ENCODE measurements around the gene ACP1.

DNA sequence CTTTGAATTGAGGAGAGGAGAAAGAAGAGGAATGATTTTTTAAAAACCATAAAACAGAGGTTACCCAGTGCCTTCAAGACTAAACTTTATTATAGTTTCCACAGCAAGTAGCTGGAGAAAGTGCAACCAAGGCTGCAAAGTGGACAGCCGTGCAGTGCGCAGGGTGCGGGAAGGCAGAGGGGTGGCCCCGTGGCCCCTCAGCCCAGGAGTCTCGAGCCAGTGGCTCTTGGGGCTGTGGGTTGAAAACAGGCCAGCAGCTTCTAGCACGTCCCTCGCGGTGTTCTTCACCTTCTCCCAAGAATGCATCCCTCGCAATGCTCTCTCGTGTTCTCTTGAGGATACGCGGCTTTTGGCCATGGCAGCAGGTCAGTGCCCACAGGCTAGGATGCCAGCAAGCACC lies 51.6 kb downstream of the ACP1 start:
- no peak for TF ChIP-seq POLR2AphosphoS5 (IDR thresholded peaks at IDR 0.05; ENCODE audit: low read depth)
- TF ChIP-seq, protein P1, sequence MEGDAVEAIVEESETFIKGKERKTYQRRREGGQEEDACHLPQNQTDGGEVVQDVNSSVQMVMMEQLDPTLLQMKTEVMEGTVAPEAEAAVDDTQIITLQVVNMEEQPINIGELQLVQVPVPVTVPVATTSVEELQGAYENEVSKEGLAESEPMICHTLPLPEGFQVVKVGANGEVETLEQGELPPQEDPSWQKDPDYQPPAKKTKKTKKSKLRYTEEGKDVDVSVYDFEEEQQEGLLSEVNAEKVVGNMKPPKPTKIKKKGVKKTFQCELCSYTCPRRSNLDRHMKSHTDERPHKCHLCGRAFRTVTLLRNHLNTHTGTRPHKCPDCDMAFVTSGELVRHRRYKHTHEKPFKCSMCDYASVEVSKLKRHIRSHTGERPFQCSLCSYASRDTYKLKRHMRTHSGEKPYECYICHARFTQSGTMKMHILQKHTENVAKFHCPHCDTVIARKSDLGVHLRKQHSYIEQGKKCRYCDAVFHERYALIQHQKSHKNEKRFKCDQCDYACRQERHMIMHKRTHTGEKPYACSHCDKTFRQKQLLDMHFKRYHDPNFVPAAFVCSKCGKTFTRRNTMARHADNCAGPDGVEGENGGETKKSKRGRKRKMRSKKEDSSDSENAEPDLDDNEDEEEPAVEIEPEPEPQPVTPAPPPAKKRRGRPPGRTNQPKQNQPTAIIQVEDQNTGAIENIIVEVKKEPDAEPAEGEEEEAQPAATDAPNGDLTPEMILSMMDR (conservative IDR thresholded peaks at IDR 0.05; ENCODE audit: low read depth in 2 of 2) = no peak
- TF ChIP-seq EZH2 (IDR thresholded peaks at IDR 0.05; ENCODE audit: low read depth, unreplicated experiment) = no peak
- TF ChIP-seq, protein P2, sequence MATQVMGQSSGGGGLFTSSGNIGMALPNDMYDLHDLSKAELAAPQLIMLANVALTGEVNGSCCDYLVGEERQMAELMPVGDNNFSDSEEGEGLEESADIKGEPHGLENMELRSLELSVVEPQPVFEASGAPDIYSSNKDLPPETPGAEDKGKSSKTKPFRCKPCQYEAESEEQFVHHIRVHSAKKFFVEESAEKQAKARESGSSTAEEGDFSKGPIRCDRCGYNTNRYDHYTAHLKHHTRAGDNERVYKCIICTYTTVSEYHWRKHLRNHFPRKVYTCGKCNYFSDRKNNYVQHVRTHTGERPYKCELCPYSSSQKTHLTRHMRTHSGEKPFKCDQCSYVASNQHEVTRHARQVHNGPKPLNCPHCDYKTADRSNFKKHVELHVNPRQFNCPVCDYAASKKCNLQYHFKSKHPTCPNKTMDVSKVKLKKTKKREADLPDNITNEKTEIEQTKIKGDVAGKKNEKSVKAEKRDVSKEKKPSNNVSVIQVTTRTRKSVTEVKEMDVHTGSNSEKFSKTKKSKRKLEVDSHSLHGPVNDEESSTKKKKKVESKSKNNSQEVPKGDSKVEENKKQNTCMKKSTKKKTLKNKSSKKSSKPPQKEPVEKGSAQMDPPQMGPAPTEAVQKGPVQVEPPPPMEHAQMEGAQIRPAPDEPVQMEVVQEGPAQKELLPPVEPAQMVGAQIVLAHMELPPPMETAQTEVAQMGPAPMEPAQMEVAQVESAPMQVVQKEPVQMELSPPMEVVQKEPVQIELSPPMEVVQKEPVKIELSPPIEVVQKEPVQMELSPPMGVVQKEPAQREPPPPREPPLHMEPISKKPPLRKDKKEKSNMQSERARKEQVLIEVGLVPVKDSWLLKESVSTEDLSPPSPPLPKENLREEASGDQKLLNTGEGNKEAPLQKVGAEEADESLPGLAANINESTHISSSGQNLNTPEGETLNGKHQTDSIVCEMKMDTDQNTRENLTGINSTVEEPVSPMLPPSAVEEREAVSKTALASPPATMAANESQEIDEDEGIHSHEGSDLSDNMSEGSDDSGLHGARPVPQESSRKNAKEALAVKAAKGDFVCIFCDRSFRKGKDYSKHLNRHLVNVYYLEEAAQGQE (IDR thresholded peaks at IDR 0.05; ENCODE audit: unreplicated experiment) = no peak
- TF ChIP-seq EZH2phosphoT487 (IDR thresholded peaks at IDR 0.05; ENCODE audit: unreplicated experiment) = no peak
- no peak for TF ChIP-seq ZNF331 (CRISPR knock-in tag; IDR thresholded peaks at IDR 0.05; ENCODE audit: low read depth)
- no peak for TF ChIP-seq CREB1 (CRISPR knock-in tag; IDR thresholded peaks at IDR 0.05; ENCODE audit: low read depth)
- TF ChIP-seq, protein P3, sequence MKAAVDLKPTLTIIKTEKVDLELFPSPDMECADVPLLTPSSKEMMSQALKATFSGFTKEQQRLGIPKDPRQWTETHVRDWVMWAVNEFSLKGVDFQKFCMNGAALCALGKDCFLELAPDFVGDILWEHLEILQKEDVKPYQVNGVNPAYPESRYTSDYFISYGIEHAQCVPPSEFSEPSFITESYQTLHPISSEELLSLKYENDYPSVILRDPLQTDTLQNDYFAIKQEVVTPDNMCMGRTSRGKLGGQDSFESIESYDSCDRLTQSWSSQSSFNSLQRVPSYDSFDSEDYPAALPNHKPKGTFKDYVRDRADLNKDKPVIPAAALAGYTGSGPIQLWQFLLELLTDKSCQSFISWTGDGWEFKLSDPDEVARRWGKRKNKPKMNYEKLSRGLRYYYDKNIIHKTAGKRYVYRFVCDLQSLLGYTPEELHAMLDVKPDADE (IDR thresholded peaks at IDR 0.05) = no peak
- TF ChIP-seq JUNB (IDR thresholded peaks at IDR 0.05; ENCODE audit: unreplicated experiment) = no peak
- TF ChIP-seq STAT1 (IDR thresholded peaks at IDR 0.05; ENCODE audit: unreplicated experiment) = no peak
- no peak for TF ChIP-seq ZNF114 (CRISPR knock-in tag; IDR thresholded peaks at IDR 0.05)
- TF ChIP-seq NANOG (IDR thresholded peaks at IDR 0.05; ENCODE audit: borderline replicate concordance) = no peak
- TF ChIP-seq ZNF462 (CRISPR knock-in tag; IDR thresholded peaks at IDR 0.05) = no peak

Measured in GM23338 (cell line).